Left lung (tissue), 10 donors: ENCODE measurements around the gene KCNK16. TPM values are rescaled to one million over a fixed set of nuclear protein-coding genes. Genes with fewer than 3 reads are reported as not detected.

Source experiments
- ATAC-seq: fragments of 200-7000 bp; cut with Tn5 transposase; one replicate; pipeline ENCODE4 v1.9.1; 2020; ENCODE audit warnings: moderate library complexity
- DNase-seq, 4 donors: peaks; one replicate each; pipeline ENCODE4 v3.0.0-alpha.2; 2013 to 2020
- H3K27ac ChIP-seq, 2 donors: fragments of 200-600 bp; sonication (generic) in 1 of 2; one replicate each; pipeline versions ENCODE4 v1.5.0 to v1.8.0; 2020 to 2021
- H3K27me3 ChIP-seq, 2 donors: fragments of 200-600 bp; sonication (generic) in 1 of 2; one replicate each; pipeline versions ENCODE4 v1.5.0 to v1.8.0; 2020 to 2021
- H3K36me3 ChIP-seq, 2 donors: fragments of 200-600 bp; sonication (generic) in 1 of 2; one replicate each; pipeline versions ENCODE4 v1.5.0 to v1.8.0; 2020 to 2021
- H3K4me1 ChIP-seq, 2 donors: fragments of 200-600 bp; one replicate each; pipeline ENCODE4 v1.8.0; 2021
- H3K4me3 ChIP-seq, 2 donors: fragments of 200-600 bp; sonication (generic) in 1 of 2; one replicate each; pipeline versions ENCODE4 v1.5.0 to v1.8.0; 2020 to 2021; ENCODE audit warnings: mild to moderate bottlenecking in 1 of 2
- H3K9me3 ChIP-seq, 2 donors: fragments of 200-600 bp; sonication (generic) in 1 of 2; one replicate each; pipeline versions ENCODE4 v1.5.0 to v1.8.0; 2020 to 2021
- CTCF ChIP-seq, 2 donors: fragments of 200-600 bp; sonication (generic) in 1 of 2; IDR thresholded peaks; one replicate each; pipeline versions ENCODE4 v1.5.0 to v1.8.0; 2021; ENCODE audit warnings: antibody characterized with exemption in 2 of 2
- intact Hi-C, 2 donors: fragments of 100-400 bp; cut with DNase I; formaldehyde crosslinking; loops; one replicate each; pipeline versions ENCODE4 v1.11.2 to v1.14.2; 2022
- polyA plus RNA-seq, 6 donors: library from polyadenylated mRNA; unstranded; fragments of 120-200 nt; gene quantifications; one replicate each; pipeline ENCODE4 v1.2.1, GENCODE V29; 2013; ENCODE audit not compliant: insufficient read length in 6 of 6
- total RNA-seq, 2 donors: library from RNA; stranded (reverse); fragmentation: NEBNext Ultra II Directional; extraction: Animal tissue kit (Norgen Biotek cat#: 25700); gene quantifications; one replicate each; pipeline ENCODE4 v1.2.1, GENCODE V29; 2021
- donor health status: DM: no; HTN: yes; CAD: no.
- donor health status: DM: no; HTN: no; CAD: no.

KCNK16 gene
- total and polyA plus RNA-seq, 8 donors: 0.21 to 0.85 (median 0.32) TPM; not detected in 2

- Histone ChIP-seq H3K27ac (no peak overlapping the region), H3K4me3 (no peak overlapping the region), H3K9me3 (no peaks in the 10 kb centered on the region), H3K4me1 (no peaks in the 10 kb centered on the region), H3K27me3 (no peaks in the 10 kb centered on the region), H3K36me3 (no peaks in the 10 kb centered on the region)
- intact Hi-C loops: no loop called here
- no peak for TF ChIP-seq CTCF (IDR thresholded peaks at IDR 0.05)
- DNase-seq (peak in 1 of 4 donors; percentile 53), ATAC-seq (peak; percentile 53)
Observed at GRCh38 chr6:39296745-39297640, 25.5 kb downstream of the KCNK16 start.

- no peak overlapping the region for H3K27ac ChIP-seq
- ATAC-seq: peak; percentile 70
Observed at GRCh38 chr6:39295611-39296011, 26.9 kb downstream of the KCNK16 start.

GRCh38 chr6:39294899-39295298 is 27.6 kb downstream of the KCNK16 start:
- H3K27ac ChIP-seq: no peak overlapping the region
- TF ChIP-seq CTCF (IDR thresholded peaks at IDR 0.05): no peak
- no peaks in the 10 kb centered on the region for H3K27me3 ChIP-seq
- no peaks in the 10 kb centered on the region for H3K4me1 ChIP-seq
- no peak overlapping the region for H3K4me3 ChIP-seq
- DNase-seq (no peak), ATAC-seq (no peak)
- H3K9me3 ChIP-seq: no peaks in the 10 kb centered on the region
- no peaks in the 10 kb centered on the region for H3K36me3 ChIP-seq
- intact Hi-C loops: no loop called here

More at GRCh38 chr6:39295611-39296011, 26.9 kb downstream of the KCNK16 start:
- Histone ChIP-seq H3K9me3 (no peaks in the 10 kb centered on the region), H3K36me3 (no peaks in the 10 kb centered on the region), H3K27me3 (no peaks in the 10 kb centered on the region), H3K4me1 (no peaks in the 10 kb centered on the region), H3K4me3 (no peak overlapping the region)
- DNase-seq: peak in 1 of 4 donors; percentile 18
- no peak for TF ChIP-seq CTCF (IDR thresholded peaks at IDR 0.05)
- intact Hi-C loops: no loop called here

- ATAC-seq: no peak
- TF ChIP-seq CTCF (IDR thresholded peaks at IDR 0.05): no peak
- Histone ChIP-seq H3K36me3 (no peaks in the 10 kb centered on the region), H3K4me1 (no peaks in the 10 kb centered on the region), H3K9me3 (no peaks in the 10 kb centered on the region), H3K4me3 (no peak overlapping the region), H3K27me3 (no peaks in the 10 kb centered on the region), H3K27ac (no peak overlapping the region)
- intact Hi-C loops: no loop called here
- no peak for DNase-seq
Observed at GRCh38 chr6:39294133-39294532, 28.4 kb downstream of the KCNK16 start.

GRCh38 chr6:39292637-39293036 is 29.9 kb downstream of the KCNK16 start:
- no peak for TF ChIP-seq CTCF (IDR thresholded peaks at IDR 0.05)
- intact Hi-C loops: no loop called here
- H3K4me1 ChIP-seq: no peaks in the 10 kb centered on the region
- ATAC-seq (no peak), DNase-seq (no peak)
- no peaks in the 10 kb centered on the region for H3K9me3 ChIP-seq
- no peak overlapping the region for H3K4me3 ChIP-seq
- no peak overlapping the region for H3K27ac ChIP-seq
- H3K27me3 ChIP-seq: no peaks in the 10 kb centered on the region
- no peaks in the 10 kb centered on the region for H3K36me3 ChIP-seq
